Parathyroid adenoma (tissue), 2 donors: ENCODE results near the gene DOCK8.

ENCODE experiments used
- H2AFZ ChIP-seq: fragments of 300-600 bp; sonication (generic); one replicate; pipeline ENCODE4 v1.7.0; 2017; ENCODE audit warnings: antibody characterized with exemption, mild to moderate bottlenecking
- H3K27ac ChIP-seq: fragments of 300-600 bp; sonication (generic); one replicate; pipeline ENCODE4 v1.7.0; 2017
- H3K27me3 ChIP-seq: fragments of 300-600 bp; sonication (generic); one replicate; pipeline ENCODE4 v1.7.0; 2017; ENCODE audit warnings: low read length; ENCODE audit not compliant: control insufficient read depth, insufficient read depth
- H3K36me3 ChIP-seq: fragments of 300-600 bp; sonication (generic); one replicate; pipeline ENCODE4 v1.7.0; 2017; ENCODE audit warnings: low read length; ENCODE audit not compliant: control insufficient read depth, insufficient read depth
- H3K4me1 ChIP-seq: fragments of 300-600 bp; sonication (generic); one replicate; pipeline ENCODE4 v1.7.0; 2017; ENCODE audit warnings: control low read depth
- H3K4me2 ChIP-seq: fragments of 300-600 bp; sonication (generic); one replicate; pipeline ENCODE4 v1.7.0; 2017; ENCODE audit warnings: low read length
- H3K4me3 ChIP-seq: fragments of 300-600 bp; sonication (generic); one replicate; pipeline ENCODE4 v1.7.0; 2017; ENCODE audit warnings: low read depth, low read length
- H3K79me2 ChIP-seq: fragments of 300-600 bp; sonication (generic); one replicate; pipeline ENCODE4 v1.7.0; 2017; ENCODE audit warnings: control low read depth
- H3K9ac ChIP-seq: fragments of 300-600 bp; sonication (generic); one replicate; pipeline ENCODE4 v1.7.0; 2017; ENCODE audit warnings: mild to moderate bottlenecking
- H3K9me3 ChIP-seq: fragments of 300-600 bp; sonication (generic); one replicate; pipeline ENCODE4 v1.7.0; 2017; ENCODE audit warnings: low read length; ENCODE audit not compliant: control insufficient read depth
- CTCF ChIP-seq: fragments of 300-600 bp; sonication (generic); IDR thresholded peaks from one replicate; pipeline ENCODE4 v1.7.0; 2017; ENCODE audit warnings: antibody characterized with exemption, mild to moderate bottlenecking
- donor health status: primary hyperparathyroidism.

The DOCK8 gene

GRCh38 chr9:453832-454231, 239.2 kb downstream of the DOCK8 start:
- Histone ChIP-seq H2AFZ (no peak overlapping the region), H3K9ac (no peak overlapping the region), H3K4me3 (no peak overlapping the region), H3K79me2 (no peaks in the 10 kb centered on the region), H3K4me1 (no peaks in the 10 kb centered on the region), H3K27me3 (no peaks in the 10 kb centered on the region), H3K9me3 (no peaks in the 10 kb centered on the region), H3K36me3 (no peaks in the 10 kb centered on the region), H3K4me2 (no peak overlapping the region), H3K27ac (no peak overlapping the region)
- TF ChIP-seq CTCF = no peak

- no peak overlapping the region for H3K4me3 ChIP-seq
- no peak overlapping the region for H3K27ac ChIP-seq
- H3K27me3 ChIP-seq = no peaks in the 10 kb centered on the region
- H3K4me1 ChIP-seq = no peaks in the 10 kb centered on the region
- no peak overlapping the region for H3K4me2 ChIP-seq
- no peaks in the 10 kb centered on the region for H3K79me2 ChIP-seq
- no peak overlapping the region for H3K9ac ChIP-seq
- no peak overlapping the region for H2AFZ ChIP-seq
- no peaks in the 10 kb centered on the region for H3K9me3 ChIP-seq
- no peaks in the 10 kb centered on the region for H3K36me3 ChIP-seq
- TF ChIP-seq CTCF = no peak
Measured at GRCh38 chr9:456365-456764, 241.7 kb downstream of the DOCK8 start.

DNA sequence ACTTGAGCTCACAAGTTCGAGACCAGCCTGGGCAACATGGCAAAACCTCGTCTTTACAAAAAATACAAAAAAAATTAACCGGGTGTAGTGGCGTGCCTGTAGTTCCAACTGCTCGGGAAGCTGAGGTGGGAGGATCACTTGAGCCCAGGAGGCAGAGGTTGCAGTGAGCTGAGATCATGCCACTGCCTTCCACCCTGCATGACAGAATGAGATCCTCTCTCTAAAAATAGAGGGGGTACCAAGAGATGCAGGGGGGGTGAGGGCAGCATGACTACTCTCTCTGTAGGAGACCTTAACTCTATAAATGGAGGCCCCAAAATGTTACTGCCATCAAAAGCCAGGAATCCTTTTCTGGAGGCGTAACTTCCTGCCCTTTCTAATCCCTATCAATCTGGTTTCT, 243.9 kb downstream of the DOCK8 start:
- no peak overlapping the region for H3K4me3 ChIP-seq
- no peaks in the 10 kb centered on the region for H3K27me3 ChIP-seq
- no peak overlapping the region for H2AFZ ChIP-seq
- no peaks in the 10 kb centered on the region for H3K4me1 ChIP-seq
- no peaks in the 10 kb centered on the region for H3K36me3 ChIP-seq
- no peak overlapping the region for H3K27ac ChIP-seq
- no peaks in the 10 kb centered on the region for H3K79me2 ChIP-seq
- TF ChIP-seq CTCF = no peak
- H3K4me2 ChIP-seq = no peak overlapping the region
- no peaks in the 10 kb centered on the region for H3K9me3 ChIP-seq
- H3K9ac ChIP-seq = no peak overlapping the region

DNA sequence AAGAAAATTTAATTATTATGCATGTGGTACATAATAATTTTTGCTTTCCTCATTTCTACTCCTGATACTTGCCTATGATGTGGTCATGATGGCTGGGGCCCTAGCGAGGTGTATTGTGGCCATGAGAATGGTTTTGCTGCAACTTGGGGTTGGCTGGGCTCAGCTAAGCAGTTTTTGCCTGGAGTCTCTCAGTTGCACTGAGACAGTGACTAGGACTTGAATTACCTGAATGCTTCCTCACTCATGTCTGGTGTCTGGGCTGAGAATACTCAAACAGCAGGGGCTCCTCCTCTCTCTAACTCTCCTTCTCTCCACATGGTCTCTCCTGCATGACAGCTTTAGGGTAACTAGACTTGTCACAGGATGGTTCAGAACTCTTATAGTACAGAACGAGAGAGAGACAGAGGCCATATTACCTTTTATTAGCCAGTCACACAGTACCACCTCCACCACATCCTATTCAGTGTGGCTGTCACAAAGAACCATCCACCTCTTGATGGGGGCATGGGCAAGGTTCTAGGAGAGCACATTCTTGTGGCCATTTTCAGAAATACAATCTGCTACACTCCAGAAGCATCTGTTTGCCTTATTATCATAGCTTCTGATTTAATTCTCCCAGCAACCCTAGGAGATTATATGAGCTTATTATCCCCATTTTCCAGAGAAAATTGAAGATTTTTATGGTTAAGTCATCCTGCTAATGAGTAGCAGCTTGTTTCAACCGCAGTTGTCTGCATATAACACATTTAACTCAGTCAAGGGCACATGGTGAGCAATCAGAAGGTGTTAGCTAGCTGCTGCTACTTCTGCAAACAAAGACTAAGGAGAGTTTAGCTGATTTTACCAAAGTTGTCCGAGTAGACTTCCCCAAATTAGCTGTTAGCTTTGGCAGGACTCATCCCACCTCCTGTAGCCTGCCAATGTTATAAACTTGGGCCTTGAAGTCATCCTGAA, 245.1 kb downstream of the DOCK8 start:
- H2AFZ ChIP-seq = no peak overlapping the region
- TF ChIP-seq CTCF = no peak
- no peaks in the 10 kb centered on the region for H3K4me1 ChIP-seq
- H3K9ac ChIP-seq = no peak overlapping the region
- H3K27ac ChIP-seq = no peak overlapping the region
- no peak overlapping the region for H3K4me3 ChIP-seq
- no peaks in the 10 kb centered on the region for H3K9me3 ChIP-seq
- no peaks in the 10 kb centered on the region for H3K79me2 ChIP-seq
- H3K27me3 ChIP-seq = no peaks in the 10 kb centered on the region
- no peaks in the 10 kb centered on the region for H3K36me3 ChIP-seq
- no peak overlapping the region for H3K4me2 ChIP-seq

GRCh38 chr9:462121-462520, 247.5 kb downstream of the DOCK8 start:
- TF ChIP-seq CTCF = no peak

More at GRCh38 chr9:462121-462520, 247.5 kb downstream of the DOCK8 start:
- Histone ChIP-seq H3K36me3 (no peaks in the 10 kb centered on the region), H3K4me1 (no peaks in the 10 kb centered on the region), H3K4me2 (no peak overlapping the region), H3K27ac (no peak overlapping the region), H3K9ac (no peak overlapping the region), H3K4me3 (no peak overlapping the region), H3K9me3 (no peaks in the 10 kb centered on the region), H3K27me3 (no peaks in the 10 kb centered on the region), H2AFZ (no peak overlapping the region), H3K79me2 (no peaks in the 10 kb centered on the region)
